8988T (cell line): ENCODE measurements around the gene MYOZ2.

ENCODE experiments used
- DNase-seq: peaks from one replicate; pipeline ENCODE4 v3.0.0; 2011

The MYOZ2 gene

GRCh38 chr4:119135721-119136121 lies at the start of gene MYOZ2:
Gene MYOZ2, plus strand, starts transcription at chr4:119135832. Its CDS starts 694 bp downstream, at chr4:119136526.
- no peak for DNase-seq

DNA sequence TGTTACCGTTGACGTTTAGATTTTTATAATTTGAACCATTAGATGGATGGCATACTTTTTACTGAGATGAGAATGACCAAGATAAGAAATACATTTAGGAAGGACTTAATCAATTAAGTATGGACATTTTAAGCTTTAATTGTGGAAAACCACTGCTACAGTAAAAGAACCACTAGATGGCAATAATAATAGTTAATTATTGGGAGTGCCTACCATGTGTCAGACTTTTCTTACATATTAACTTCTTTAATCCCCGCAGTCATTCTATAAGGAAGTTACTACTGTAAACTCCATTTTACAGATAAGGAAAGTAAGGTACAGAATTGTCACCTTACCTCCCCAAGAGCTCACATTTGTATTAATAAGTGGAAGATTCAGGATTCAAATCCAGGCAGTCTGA lies 48.5 kb upstream of the MYOZ2 start:
- DNase-seq: no peak

DNA sequence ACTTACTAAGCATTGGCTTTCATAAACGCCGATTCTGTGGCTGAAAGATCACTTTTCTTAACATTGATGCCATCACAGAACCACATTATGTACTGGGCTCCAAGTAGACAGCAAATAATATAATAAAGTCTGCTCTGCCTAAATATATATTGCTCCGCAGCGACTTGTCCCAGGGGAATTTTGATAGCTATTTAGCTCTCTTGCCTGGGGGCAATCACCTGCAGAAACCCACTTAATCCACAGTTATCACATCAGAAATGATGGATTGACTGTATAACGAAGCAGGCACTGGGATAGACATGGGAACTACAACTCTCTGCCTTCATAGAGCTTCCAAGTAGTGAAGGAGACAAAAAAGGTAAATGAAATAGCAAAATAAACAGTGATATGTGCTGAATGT lies 48.0 kb upstream of the MYOZ2 start:
- no peak for DNase-seq

- no peak for DNase-seq
Measured at GRCh38 chr4:119093042-119093827, 42.4 kb upstream of the MYOZ2 start.

GRCh38 chr4:119097282-119097900 lies 38.2 kb upstream of the MYOZ2 start:
- no peak for DNase-seq

DNA sequence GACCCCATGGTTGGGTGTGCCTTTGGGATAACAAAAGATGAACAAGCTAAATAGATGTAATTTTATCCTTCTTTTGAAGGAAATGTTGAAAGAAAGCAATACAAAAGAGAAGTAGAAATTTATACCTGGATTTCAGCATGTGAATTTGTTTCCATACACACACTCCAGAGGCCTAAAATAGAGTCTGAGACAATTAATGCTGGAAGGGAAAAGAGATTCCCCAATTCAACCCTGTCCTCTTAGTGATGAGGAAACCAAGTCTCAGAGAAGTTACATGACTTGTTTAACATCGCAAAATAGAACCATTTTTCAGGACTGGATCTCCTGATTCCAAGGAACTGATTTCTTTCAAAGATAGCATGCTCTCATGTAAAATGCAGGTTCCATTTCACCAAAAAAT lies 37.3 kb upstream of the MYOZ2 start:
- DNase-seq: no peak

DNA sequence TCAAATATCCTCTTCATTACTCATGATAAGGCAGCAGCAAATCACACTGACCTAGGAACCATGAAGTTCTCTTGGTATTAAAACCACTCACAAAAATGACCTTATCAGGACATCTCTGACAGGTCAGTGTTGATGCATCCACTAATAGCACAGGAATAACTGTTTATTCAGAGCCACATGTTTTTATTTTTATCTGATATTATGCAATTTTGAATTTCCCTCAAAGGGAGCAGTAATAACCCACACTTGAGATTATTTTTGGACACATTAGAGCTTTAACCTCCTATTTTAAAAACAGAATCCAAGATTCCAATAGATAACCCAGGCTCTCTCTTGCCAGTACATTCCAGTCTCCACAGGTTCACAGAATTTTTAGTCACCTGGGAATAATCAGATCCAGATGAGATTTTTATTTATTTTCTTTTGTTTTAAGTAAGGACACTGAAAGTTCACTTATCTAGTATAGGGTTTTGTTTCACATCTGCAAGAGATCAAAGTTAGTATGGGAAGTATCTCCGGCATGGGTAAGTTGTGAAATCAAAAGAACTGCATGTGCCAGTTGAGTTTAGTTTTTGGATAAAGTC lies 36.3 kb upstream of the MYOZ2 start:
- DNase-seq: no peak

DNA sequence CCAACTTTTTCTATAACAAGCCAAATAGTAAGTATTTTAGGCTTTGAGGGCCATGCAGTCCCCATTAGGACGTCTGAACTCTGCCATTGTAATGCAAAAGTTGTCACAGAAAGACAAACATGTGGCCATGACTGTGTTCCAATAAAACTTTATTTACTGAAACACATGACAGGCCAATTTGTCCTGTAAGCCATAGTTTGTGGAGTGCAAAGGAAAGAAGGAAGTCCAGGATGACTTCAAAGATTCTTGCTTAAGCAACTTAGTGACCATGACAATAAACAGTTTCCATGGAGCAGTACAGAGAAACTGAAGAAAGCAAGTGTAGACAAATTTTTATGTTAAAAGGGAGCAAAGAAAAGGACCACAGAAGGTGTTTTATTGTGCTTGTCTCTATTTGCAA lies 35.0 kb upstream of the MYOZ2 start:
- no peak for DNase-seq

GRCh38 chr4:119103263-119103662 lies 32.4 kb upstream of the MYOZ2 start:
- DNase-seq: no peak

DNA sequence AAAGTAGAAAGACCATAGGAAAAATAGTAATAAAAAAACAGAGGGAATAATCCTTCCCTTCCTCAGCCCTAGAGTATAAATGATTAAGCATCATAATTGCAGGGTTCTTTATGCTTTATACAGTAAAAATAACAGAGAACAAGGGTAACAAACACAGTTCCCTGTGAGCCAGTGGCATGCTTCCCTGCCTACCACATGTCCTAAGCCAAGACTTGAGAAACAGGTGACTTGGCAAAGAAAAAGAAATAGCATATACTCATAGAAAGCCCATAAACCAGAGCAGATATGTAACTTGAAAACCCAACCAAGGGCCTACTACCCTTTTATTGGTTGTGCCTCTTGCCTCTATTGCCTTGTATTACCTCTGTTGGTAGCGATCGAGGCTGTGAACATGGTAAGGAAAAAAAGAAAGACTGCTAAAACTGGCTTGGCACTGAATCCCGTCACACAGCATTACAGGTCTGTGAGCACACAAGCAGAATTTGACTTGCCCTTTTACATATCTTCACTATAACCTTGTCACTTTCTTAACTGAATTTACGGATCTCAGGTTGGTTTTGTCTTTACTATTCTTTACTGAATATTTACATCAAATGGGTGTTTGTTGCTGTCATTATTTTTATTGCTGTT lies 30.9 kb upstream of the MYOZ2 start:
- DNase-seq: no peak

- no peak for DNase-seq
Measured at GRCh38 chr4:119105605-119106004, 30.0 kb upstream of the MYOZ2 start.

- no peak for DNase-seq
Measured at GRCh38 chr4:119106036-119107000, 29.3 kb upstream of the MYOZ2 start.

DNA sequence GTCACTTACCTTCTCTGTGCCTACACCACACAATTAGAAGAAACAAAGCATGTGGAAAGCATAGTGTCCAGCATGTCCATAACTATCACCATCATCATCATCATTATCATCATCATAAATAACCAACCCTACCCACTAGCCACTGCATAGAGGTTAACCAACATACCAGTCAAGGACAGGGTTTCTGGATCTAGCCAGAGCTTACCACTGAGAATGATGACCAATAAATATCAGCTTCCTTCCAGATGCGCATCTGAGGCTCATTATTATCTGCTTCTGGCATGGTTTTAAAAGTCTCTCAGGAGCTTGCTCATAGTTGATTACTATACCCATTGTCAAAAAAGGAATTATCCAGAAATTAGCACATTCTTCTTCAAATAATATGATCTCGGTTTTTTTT lies 25.5 kb upstream of the MYOZ2 start:
- DNase-seq: no peak

DNA sequence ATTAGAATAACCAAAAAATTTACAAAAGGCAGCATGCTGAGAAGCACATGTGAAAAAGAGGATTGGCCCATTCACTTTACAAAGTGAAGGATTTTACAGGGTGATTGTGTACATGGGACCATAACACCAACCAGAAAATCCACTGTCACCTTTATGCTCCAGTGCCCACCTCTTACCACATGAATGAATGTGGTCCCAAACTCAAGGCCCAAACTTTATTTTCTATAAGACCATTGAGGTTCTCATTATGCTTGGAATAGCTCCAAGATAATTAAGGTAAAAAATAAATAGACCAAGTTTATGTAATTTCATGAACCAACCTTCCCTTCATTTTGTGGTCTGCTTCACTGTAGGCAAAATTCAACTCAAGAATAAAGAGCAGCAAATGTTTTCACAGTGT lies 24.3 kb upstream of the MYOZ2 start:
- no peak for DNase-seq

GRCh38 chr4:119113033-119113655 lies 22.5 kb upstream of the MYOZ2 start:
- no peak for DNase-seq

- DNase-seq: no peak
Measured at GRCh38 chr4:119116021-119116420, 19.6 kb upstream of the MYOZ2 start.

DNA sequence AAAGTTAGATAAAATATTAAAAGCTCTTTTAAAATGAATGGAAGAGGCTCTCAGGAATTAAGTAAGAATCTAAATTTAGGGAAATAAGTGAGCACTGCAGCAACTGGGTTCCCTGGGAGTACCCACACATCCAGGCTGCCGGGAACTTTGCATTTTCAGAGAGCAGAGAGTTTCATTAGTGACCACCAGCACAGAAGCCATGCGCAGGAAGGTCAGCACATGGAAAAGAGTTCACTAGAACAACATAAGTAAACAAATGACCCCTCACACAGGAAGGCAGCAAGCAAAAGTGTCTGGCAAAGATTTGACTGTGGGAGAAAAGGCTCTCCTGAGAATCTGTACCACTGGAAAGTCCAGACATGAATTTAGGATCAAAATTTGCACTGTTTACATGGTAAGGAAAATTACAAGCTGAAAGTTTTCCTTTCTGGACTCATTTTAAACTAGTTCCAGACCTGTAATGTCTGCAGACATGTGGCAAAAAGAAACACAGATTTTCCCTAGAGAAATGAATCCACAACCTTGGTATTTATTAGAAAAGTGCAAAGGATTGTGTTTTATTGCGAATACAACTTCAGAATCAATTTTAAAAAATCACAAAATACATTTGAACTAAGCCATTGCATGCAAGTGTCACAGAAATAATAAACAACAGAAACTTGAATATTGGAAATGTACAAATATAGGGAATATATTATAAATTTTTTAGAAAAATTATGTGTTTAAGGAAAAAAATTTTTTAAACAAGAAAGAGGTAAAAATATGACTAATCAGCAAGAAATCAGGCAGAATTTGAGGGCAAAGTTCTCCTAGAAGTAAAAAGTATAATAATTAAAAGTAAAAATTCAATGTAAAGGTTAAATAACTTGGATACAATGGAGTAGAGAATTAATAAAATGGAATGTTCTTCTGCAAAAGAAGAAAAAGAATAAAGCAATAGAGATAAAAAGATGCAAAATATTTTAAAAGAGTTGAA lies 18.4 kb upstream of the MYOZ2 start:
- no peak for DNase-seq

DNA sequence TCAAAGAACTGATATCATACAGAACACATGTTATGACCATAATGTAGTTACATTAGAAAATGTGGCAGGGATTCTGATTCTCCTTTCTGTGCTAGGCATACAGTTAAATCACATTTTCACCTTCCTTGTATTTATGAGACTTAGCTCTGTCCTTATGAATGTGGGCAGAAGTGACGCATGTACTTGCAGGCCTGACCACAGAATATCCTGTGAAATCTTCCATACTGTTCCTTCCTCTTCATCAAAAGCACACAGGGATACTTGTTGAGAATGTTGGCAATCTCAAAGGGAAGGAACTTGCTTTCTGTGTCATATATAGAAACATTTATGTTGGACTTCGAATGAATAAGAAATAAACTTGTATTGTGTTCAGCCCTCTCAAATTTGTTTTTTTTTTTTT lies 17.2 kb upstream of the MYOZ2 start:
- DNase-seq: no peak

DNA sequence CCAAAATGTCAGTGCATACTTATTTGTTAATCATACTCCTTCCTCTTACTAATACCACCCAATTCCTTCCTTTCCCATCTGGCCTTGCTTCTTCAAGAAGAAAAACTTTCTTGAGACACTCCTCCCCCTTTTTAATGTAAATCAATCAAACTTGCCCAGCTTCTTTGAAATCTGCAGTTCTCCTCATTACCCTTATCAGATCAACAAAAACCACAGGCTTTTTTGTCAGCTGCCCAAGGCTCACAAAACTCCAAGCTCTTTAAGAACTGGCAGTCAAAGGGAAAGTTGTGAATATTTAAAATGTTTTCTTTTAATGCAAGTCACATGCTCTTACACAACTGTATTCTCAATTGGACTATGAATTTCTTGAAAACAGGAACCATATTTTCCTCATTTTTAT lies 11.3 kb upstream of the MYOZ2 start:
- DNase-seq: no peak

DNA sequence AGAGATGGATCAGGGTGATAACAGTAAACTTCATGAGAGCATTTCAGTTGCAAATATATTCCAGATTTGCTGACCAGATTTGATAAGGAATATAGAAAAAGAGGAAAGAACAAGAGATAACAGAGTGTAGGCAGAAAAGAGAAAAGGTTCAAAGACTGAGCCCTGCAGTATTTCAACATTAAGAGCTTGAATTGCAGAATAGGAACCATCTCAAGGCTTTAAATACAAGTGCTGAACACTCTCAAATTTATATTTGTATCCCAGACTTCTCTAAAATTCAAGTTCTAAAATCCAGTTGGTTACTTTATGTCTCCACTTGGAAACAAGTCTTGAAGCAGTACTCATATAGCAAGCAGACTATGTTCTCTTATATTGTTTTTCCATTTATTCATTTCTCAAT lies 9.7 kb upstream of the MYOZ2 start:
- DNase-seq: no peak

- no peak for DNase-seq
Measured at GRCh38 chr4:119128148-119128547, 7.5 kb upstream of the MYOZ2 start.
